Stimulated activated naive CD4-positive, alpha-beta T cell treated with Interleukin-2 at 50 U/mL for 16 hours (primary cell): ENCODE data around the gene MREG.

Experiments used
- DNase-seq: peaks from one replicate; lab custom pipeline; 2025; lab: John Stamatoyannopoulos, UW

MREG gene

GRCh38 chr2:215918901-215919599 lies 94.3 kb downstream of the MREG start:
- no peak for DNase-seq

- no peak for DNase-seq
Measured at GRCh38 chr2:215917953-215918620, 95.3 kb downstream of the MREG start.

GRCh38 chr2:215915441-215915840 lies 97.9 kb downstream of the MREG start:
- DNase-seq, result no peak

GRCh38 chr2:215914777-215915165 lies 98.6 kb downstream of the MREG start:
- DNase-seq, result no peak

GRCh38 chr2:215914054-215914776 lies 99.1 kb downstream of the MREG start:
- no peak for DNase-seq

- no peak for DNase-seq
Measured at GRCh38 chr2:215912299-215912842, 101.0 kb downstream of the MREG start.

GRCh38 chr2:215911301-215912085 lies 101.9 kb downstream of the MREG start:
- no peak for DNase-seq

GRCh38 chr2:215910180-215910579 lies 103.2 kb downstream of the MREG start:
- no peak for DNase-seq

- DNase-seq, result no peak
Measured at GRCh38 chr2:215907147-215907546, 106.2 kb downstream of the MREG start.

GRCh38 chr2:215906458-215906857 lies 106.9 kb downstream of the MREG start:
- DNase-seq, result no peak

- no peak for DNase-seq
Measured at GRCh38 chr2:215905691-215906090, 107.7 kb downstream of the MREG start.

- DNase-seq, result no peak
Measured at GRCh38 chr2:215904101-215904500, 109.2 kb downstream of the MREG start.

GRCh38 chr2:215903203-215903602 lies 110.1 kb downstream of the MREG start:
- no peak for DNase-seq

GRCh38 chr2:215901796-215902195 lies 111.6 kb downstream of the MREG start:
- no peak for DNase-seq

- DNase-seq, result no peak
Measured at GRCh38 chr2:215900843-215901242, 112.5 kb downstream of the MREG start.

GRCh38 chr2:215900203-215900611 lies 113.1 kb downstream of the MREG start:
- no peak for DNase-seq

GRCh38 chr2:215899141-215900074 lies 113.9 kb downstream of the MREG start:
- no peak for DNase-seq

GRCh38 chr2:215898363-215898762 lies 115.0 kb downstream of the MREG start:
- no peak for DNase-seq

GRCh38 chr2:215896921-215897320 lies 116.4 kb downstream of the MREG start:
- no peak for DNase-seq

- no peak for DNase-seq
Measured at GRCh38 chr2:215895330-215895729, 118.0 kb downstream of the MREG start.
